Measurements from ENCODE around the gene NRG3.

- TF ChIP-seq GABPA (IDR thresholded peaks at IDR 0.05; ENCODE audit: borderline replicate concordance, insufficient read depth, low read length) (no peak), POLR2AphosphoS5 (IDR thresholded peaks at IDR 0.05; ENCODE audit: low read depth, low read length) (no peak), JUN (IDR thresholded peaks at IDR 0.05; ENCODE audit: low read depth, low read length) (no peak), PHF8 (conservative IDR thresholded peaks at IDR 0.05; ENCODE audit: low read depth, low read length) (no peak), EP300 (IDR thresholded peaks at IDR 0.05; ENCODE audit: borderline replicate concordance in 1 of 2, low read depth in 2 of 2, low read length in 2 of 2) (no peak), BACH1 (IDR thresholded peaks at IDR 0.05; ENCODE audit: low read length) (no peak), SIRT6 (IDR thresholded peaks at IDR 0.05; ENCODE audit: low read length) (no peak), POLR2A (IDR thresholded peaks at IDR 0.05; ENCODE audit: control extremely low read depth in 1 of 2, low read depth in 2 of 2, low read length in 2 of 2) (no peak), RBBP5 (IDR thresholded peaks at IDR 0.05; ENCODE audit: borderline replicate concordance, low read depth, low read length) (no peak), EZH2 (IDR thresholded peaks at IDR 0.05; ENCODE audit: low read depth, low read length, severe bottlenecking) (no peak)
- TF ChIP-seq, protein P1, sequence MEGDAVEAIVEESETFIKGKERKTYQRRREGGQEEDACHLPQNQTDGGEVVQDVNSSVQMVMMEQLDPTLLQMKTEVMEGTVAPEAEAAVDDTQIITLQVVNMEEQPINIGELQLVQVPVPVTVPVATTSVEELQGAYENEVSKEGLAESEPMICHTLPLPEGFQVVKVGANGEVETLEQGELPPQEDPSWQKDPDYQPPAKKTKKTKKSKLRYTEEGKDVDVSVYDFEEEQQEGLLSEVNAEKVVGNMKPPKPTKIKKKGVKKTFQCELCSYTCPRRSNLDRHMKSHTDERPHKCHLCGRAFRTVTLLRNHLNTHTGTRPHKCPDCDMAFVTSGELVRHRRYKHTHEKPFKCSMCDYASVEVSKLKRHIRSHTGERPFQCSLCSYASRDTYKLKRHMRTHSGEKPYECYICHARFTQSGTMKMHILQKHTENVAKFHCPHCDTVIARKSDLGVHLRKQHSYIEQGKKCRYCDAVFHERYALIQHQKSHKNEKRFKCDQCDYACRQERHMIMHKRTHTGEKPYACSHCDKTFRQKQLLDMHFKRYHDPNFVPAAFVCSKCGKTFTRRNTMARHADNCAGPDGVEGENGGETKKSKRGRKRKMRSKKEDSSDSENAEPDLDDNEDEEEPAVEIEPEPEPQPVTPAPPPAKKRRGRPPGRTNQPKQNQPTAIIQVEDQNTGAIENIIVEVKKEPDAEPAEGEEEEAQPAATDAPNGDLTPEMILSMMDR (IDR thresholded peaks at IDR 0.05; ENCODE audit: control extremely low read depth in 1 of 3, insufficient read depth in 1 of 3, low read depth in 1 of 3, low read length in 3 of 3): no peak
- TF ChIP-seq, protein P2, sequence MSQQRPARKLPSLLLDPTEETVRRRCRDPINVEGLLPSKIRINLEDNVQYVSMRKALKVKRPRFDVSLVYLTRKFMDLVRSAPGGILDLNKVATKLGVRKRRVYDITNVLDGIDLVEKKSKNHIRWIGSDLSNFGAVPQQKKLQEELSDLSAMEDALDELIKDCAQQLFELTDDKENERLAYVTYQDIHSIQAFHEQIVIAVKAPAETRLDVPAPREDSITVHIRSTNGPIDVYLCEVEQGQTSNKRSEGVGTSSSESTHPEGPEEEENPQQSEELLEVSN (IDR thresholded peaks at IDR 0.05): no peak
These were observed 1033.8 kb downstream of the NRG3 start for GRCh38 chr10:82908751-82909150.
